Measurements from ENCODE around the gene ZBTB20. TPM values are rescaled to one million over a fixed set of nuclear protein-coding genes. Genes with fewer than 3 reads are reported as not detected.

Gene ZBTB20
- total RNA-seq, 2 donors from 2014 or later = 111 to 189 TPM

- no peaks in the 10 kb centered on the region for H3K36me3 ChIP-seq
- intact Hi-C loops (cut with DNase I) = no loop called here
- TF ChIP-seq POLR2A (IDR thresholded peaks at IDR 0.05) = no peak
- no peak for TF ChIP-seq POLR2AphosphoS5 (IDR thresholded peaks at IDR 0.05)
- TF ChIP-seq, protein P1, sequence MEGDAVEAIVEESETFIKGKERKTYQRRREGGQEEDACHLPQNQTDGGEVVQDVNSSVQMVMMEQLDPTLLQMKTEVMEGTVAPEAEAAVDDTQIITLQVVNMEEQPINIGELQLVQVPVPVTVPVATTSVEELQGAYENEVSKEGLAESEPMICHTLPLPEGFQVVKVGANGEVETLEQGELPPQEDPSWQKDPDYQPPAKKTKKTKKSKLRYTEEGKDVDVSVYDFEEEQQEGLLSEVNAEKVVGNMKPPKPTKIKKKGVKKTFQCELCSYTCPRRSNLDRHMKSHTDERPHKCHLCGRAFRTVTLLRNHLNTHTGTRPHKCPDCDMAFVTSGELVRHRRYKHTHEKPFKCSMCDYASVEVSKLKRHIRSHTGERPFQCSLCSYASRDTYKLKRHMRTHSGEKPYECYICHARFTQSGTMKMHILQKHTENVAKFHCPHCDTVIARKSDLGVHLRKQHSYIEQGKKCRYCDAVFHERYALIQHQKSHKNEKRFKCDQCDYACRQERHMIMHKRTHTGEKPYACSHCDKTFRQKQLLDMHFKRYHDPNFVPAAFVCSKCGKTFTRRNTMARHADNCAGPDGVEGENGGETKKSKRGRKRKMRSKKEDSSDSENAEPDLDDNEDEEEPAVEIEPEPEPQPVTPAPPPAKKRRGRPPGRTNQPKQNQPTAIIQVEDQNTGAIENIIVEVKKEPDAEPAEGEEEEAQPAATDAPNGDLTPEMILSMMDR (IDR thresholded peaks at IDR 0.05) = no peak
- H3K27me3 ChIP-seq (replicated peaks; ENCODE audit: insufficient read depth) = no peaks in the 10 kb centered on the region
- DNase-seq (ENCODE audit: low spot score) = no peak
- H3K4me1 ChIP-seq (replicated peaks) = no peaks in the 10 kb centered on the region
- WGBS = 39% methylated on average over 6 of the region's 6 CpGs
- no peak overlapping the region for H3K27ac ChIP-seq
- H3K4me3 ChIP-seq = no peak overlapping the region
- H3K9me3 ChIP-seq = no peaks in the 10 kb centered on the region
Observed at GRCh38 chr3:114506591-114507300, 640.3 kb downstream of the ZBTB20 start.

DNA sequence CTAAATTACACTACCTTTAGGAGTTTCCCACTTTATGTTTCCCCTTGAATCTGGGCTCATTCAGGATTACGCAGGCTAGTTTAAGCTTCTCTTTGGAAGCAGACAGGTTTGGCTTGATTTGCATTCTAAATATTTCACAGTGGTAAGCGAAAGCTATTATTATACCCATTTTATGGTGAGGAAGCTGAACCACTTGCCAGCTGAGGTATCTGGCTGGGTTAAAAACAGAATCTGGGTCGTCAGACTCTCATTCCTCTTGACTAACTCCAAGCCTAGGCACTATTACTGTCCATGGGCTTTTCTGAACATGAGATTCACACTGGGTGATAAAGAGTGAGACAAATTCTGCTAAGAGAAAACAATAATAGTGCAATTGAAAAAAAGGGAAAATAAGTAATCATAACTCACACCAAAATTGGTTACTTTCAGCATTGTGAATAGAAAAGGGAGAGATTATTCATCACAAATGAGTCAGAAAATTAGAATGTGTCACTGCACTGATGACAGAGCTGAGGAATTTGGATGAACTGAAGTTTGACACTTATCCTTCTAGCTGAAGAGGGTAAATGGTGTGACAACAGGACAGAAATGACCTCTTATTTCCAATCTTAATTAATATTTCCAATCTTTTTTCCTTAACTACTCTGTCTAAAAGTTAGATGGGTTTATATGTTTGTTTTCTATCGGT, 642.0 kb downstream of the ZBTB20 start:
- no peak for DNase-seq (ENCODE audit: low spot score)
- intact Hi-C loops (cut with DNase I) = no loop called here
- TF ChIP-seq, protein P1 (IDR thresholded peaks at IDR 0.05) = no peak
- no peak for TF ChIP-seq POLR2A (IDR thresholded peaks at IDR 0.05)
- Histone ChIP-seq H3K27me3 (replicated peaks; ENCODE audit: insufficient read depth) (no peaks in the 10 kb centered on the region), H3K4me3 (no peak overlapping the region), H3K9me3 (no peaks in the 10 kb centered on the region), H3K27ac (no peak overlapping the region), H3K36me3 (no peaks in the 10 kb centered on the region), H3K4me1 (replicated peaks) (no peaks in the 10 kb centered on the region)
- WGBS = 80% methylated on average over 4 of the region's 4 CpGs

- 91% methylated on average over 1 of the region's 1 CpG for WGBS
- H3K27me3 ChIP-seq (replicated peaks; ENCODE audit: insufficient read depth) = no peaks in the 10 kb centered on the region
- TF ChIP-seq POLR2A (IDR thresholded peaks at IDR 0.05) (no peak), POLR2AphosphoS5 (IDR thresholded peaks at IDR 0.05) (no peak)
- TF ChIP-seq, protein P1 (IDR thresholded peaks at IDR 0.05) = no peak
- no peak overlapping the region for H3K4me3 ChIP-seq
- no peaks in the 10 kb centered on the region for H3K36me3 ChIP-seq
- DNase-seq (ENCODE audit: low spot score) = no peak
- H3K9me3 ChIP-seq = no peaks in the 10 kb centered on the region
- intact Hi-C loops (cut with DNase I) = no loop called here
- no peak overlapping the region for H3K27ac ChIP-seq
- no peaks in the 10 kb centered on the region for H3K4me1 ChIP-seq (replicated peaks)
Observed at GRCh38 chr3:114502204-114502603, 644.9 kb downstream of the ZBTB20 start.

GRCh38 chr3:114499976-114500375, 647.1 kb downstream of the ZBTB20 start:
- intact Hi-C loops (cut with DNase I) = no loop called here
- H3K4me1 ChIP-seq (replicated peaks) = no peaks in the 10 kb centered on the region
- H3K27me3 ChIP-seq (replicated peaks; ENCODE audit: insufficient read depth) = no peaks in the 10 kb centered on the region
- no peaks in the 10 kb centered on the region for H3K36me3 ChIP-seq
- DNase-seq (ENCODE audit: low spot score) = no peak
- no peaks in the 10 kb centered on the region for H3K9me3 ChIP-seq
- TF ChIP-seq POLR2AphosphoS5 (IDR thresholded peaks at IDR 0.05) (no peak), POLR2A (IDR thresholded peaks at IDR 0.05) (no peak)
- TF ChIP-seq, protein P1 (IDR thresholded peaks at IDR 0.05) = no peak
- no peak overlapping the region for H3K4me3 ChIP-seq
- no peak overlapping the region for H3K27ac ChIP-seq
- 72% methylated on average over 2 of the region's 2 CpGs for WGBS
